ENCODE results near the gene ASB2. TPM values are rescaled to one million over a fixed set of nuclear protein-coding genes. Genes with fewer than 3 reads are reported as not detected.

The ASB2 gene
- total and polyA plus RNA-seq, 2 of the 8 experiments (the other 6 are each of a cell fraction or from before 2014, with no cell fraction given), result 1.0 to 2.1 TPM

DNA sequence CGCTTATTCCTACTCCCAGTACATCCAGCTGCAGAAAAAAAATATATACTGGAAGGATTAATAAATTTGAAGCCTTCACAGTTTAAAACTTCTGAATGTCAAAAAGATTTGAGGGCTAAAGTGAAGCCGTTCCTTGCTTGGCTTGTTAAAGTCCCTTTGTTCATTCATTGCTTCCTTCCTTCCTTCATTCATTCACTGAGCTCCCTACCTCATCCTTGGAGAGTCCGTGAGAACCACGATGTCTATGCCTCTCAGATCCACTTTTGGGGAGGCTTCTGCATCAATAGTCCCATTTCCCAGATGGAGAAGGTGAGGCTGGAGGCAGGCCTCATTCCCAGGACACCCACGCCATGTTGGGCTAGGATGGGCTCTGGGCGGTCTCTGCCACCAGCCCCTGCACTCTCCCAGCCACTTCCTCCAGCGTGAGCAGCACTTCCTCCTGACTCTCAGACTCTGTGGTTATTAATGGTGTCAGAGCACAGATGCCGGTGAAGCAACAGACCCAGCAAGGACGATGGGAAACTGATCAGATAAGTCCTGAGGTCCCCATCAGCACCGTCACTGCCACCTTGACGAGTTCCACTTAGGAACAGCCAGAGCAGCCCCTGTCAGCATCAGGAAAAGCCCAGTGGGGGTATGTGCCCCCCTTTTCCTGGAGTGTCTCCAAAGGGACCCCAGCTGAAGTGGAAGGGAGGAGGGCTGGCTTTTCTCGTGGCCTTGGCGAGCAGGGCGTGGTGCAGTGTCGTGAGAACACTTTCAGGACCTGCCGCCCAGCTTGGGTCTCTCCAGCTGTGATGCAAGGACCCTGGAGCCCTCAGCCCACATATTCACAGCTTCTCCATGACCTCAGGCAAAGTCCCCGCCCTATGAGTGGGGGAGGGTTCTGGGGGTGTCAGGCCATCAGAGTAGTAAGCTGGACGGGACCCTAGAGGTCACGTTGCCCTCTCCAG lies 21.2 kb downstream of the ASB2 start:
- Histone ChIP-seq H3K4ac (replicated peaks; ENCODE audit: insufficient read length, low read depth, low read length) (no peak overlapping the region), H3K56ac (replicated peaks; ENCODE audit: insufficient read length, low read depth, low read length) (no peak overlapping the region), H3K4me3 (ENCODE audit: extremely low read depth in 1 of 4, insufficient read depth in 2 of 4, low read depth in 3 of 4, low read length in 4 of 4) (no peak overlapping the region), H3K23me2 (ENCODE audit: low read depth, low read length) (no peaks in the 10 kb centered on the region), H3K9me3 (ENCODE audit: insufficient read depth in 2 of 2, low read depth in 1 of 2, low read length in 1 of 2) (no peaks in the 10 kb centered on the region), H2BK120ac (replicated peaks; ENCODE audit: low read depth, low read length) (no peak overlapping the region), H3K23ac (ENCODE audit: insufficient read length) (no peak overlapping the region), H3K9ac (replicated peaks in 1 of 4; ENCODE audit: extremely low read depth in 1 of 4, low read depth in 3 of 4, low read length in 3 of 4) (no peak overlapping the region), H4K20me1 (replicated peaks in 1 of 2; ENCODE audit: control insufficient read depth in 1 of 2, insufficient read depth in 2 of 2, low read length in 2 of 2) (no peaks in the 10 kb centered on the region), H3K36me3 (ENCODE audit: control insufficient read depth in 2 of 4, insufficient read depth in 4 of 4, low read length in 3 of 4) (no peaks in the 10 kb centered on the region), H2AFZ (ENCODE audit: low read length) (no peak overlapping the region), H3K79me1 (ENCODE audit: low read depth, low read length) (no peaks in the 10 kb centered on the region), H3K18ac (ENCODE audit: extremely low read depth, low read length) (no peak overlapping the region), H3K27me3 (replicated peaks in 1 of 4; ENCODE audit: control insufficient read depth in 3 of 4, extremely low read depth in 1 of 4, insufficient read depth in 3 of 4, low read length in 3 of 4) (no peaks in the 10 kb centered on the region), H2BK20ac (ENCODE audit: low read length) (no peak overlapping the region), H3K14ac (ENCODE audit: insufficient read length) (no peak overlapping the region), H2BK15ac (ENCODE audit: low read length) (no peak overlapping the region; the same call in 1 of the 2 replicates), H4K8ac (ENCODE audit: extremely low read depth, insufficient read depth, low read length) (no peak overlapping the region), H3K79me2 (ENCODE audit: control insufficient read depth in 1 of 2, insufficient read depth in 2 of 2, low read length in 2 of 2) (no peaks in the 10 kb centered on the region), H4K5ac (ENCODE audit: insufficient read length, low read depth, low read length) (no peak overlapping the region), H4K91ac (replicated peaks; ENCODE audit: insufficient read length, low read length) (no peak overlapping the region), H3K4me1 (replicated peaks in 1 of 4; ENCODE audit: control insufficient read depth in 3 of 4, insufficient read depth in 4 of 4, low read length in 3 of 4) (peaks cover 0 to 17% (median 10%) of the 10 kb centered on the region in 4 experiments; a peak in 5 of 7 replicates), H2AK5ac (ENCODE audit: low read depth, low read length) (no peak overlapping the region), H2BK5ac (ENCODE audit: low read depth, low read length) (no peak overlapping the region), H3K4me2 (ENCODE audit: insufficient read depth in 1 of 2, low read depth in 2 of 2, low read length in 2 of 2) (no peak overlapping the region), H3K27ac (ENCODE audit: low read depth, low read length) (no peak overlapping the region), H2BK12ac (ENCODE audit: low read depth, low read length) (peak overlapping the region; percentile 39; the same call in 1 of the 2 replicates)
- POLR2A ChIA-PET (ENCODE audit: partially characterized antibody), result interaction anchor here (0.7 kb wide), 1 partner anchor 11 kb away, joined by 3 read pairs; no protein-coding TSS in a partner anchor
- no peak for DNase-seq (ENCODE audit: low read depth in 1 of 2, low spot score in 2 of 2)
- no peak for FAIRE-seq
- CTCF ChIA-PET (ENCODE audit: partially characterized antibody), result interaction anchor here (0.9 to 8.1 kb wide), 9 partner anchors 9 to 1072 kb away, joined by 3 to 57 read pairs (median 4); partner anchors contain the start of gene ASB2
- WGBS, 2 experiments (ENCODE audit: extremely low coverage in 1 of 2, insufficient coverage in 1 of 2, insufficient read length in 1 of 2, insufficient replicate concordance in 2 of 2, low coverage in 1 of 2, low lambda C conversion rate in 2 of 2, missing lambda C conversion rate in 1 of 2), result 85% methylated on average over 19 of the region's 19 CpGs; no CpG with 5 or more reads in 1 of the 2 experiments
- TF ChIP-seq SRF (IDR thresholded peaks at IDR 0.05; ENCODE audit: low read depth, low read length) (no peak), BCL11A (IDR thresholded peaks at IDR 0.05; ENCODE audit: low read depth in 2 of 2, low read length in 2 of 2) (no peak), POLR2A (IDR thresholded peaks at IDR 0.05; ENCODE audit: control extremely low read depth in 1 of 2, low read depth in 2 of 2, low read length in 2 of 2) (no peak), KDM1A (IDR thresholded peaks at IDR 0.05; ENCODE audit: borderline replicate concordance, low read length) (0 out of 2 replicates have a peak, but pooled peaks have one; percentile 25)
